ENCODE measurements around the gene OLFML2B.
A peak's percentile ranks its signal among the peaks of the same experiment; 100 is the strongest.
"Not testable (repeated sequence)": the region's sequence is repeated elsewhere in the genome, so short reads cannot be mapped to it uniquely, and the experiment has no call there.

Gene OLFML2B

DNA sequence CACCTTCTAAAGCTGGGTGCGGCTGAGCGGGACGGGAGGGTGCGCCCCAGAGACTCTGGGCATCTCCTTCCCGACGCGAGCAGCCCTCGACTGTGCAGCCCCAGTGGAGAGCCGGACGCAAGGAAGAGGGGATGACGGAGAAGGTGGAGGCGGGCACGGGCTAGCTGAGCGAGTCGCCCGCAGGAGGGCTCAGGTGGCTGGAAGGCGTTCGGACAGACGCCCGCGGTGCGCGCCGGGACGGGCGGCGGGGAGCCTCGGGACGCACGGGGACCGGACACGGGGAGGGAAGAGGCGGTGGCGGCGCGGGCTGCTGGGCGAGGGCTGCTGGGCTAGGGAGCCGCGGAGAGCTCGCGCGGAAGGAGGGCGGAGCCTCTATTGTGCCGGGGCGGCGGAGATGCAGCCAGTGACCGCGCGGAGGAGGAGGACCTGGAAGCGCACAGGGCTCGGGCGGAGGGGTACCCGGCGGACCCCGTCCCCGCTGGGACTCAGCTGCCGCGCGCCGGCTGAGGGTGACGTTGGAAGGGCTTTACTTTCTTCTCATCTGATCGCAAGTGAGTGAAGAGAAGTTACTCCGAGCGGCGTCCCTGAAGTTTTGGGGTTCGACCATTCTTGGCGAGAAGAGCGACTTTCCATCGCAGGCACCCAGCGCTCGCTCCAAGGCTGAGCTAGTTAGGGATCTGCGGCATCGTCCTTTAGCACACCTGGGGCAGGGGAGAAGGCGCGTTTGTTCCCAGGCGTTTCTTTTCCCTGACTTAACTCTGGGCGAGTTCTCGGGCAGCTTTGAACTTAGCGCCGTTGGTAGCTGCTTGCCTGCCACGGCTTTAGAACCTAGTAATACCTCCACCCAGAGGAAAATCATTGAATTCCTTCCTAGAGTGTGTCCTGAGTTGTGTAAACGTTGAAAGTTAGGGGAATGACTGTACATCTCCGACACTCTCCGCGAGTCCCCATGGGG is at the start of gene OLFML2B:
TSS of gene OLFML2B (minus strand) at position 323 of the 955 bp plus-strand sequence. CDS start 439 bp downstream, outside the sequence.
- peak; percentile 75 for DNase-seq

DNA sequence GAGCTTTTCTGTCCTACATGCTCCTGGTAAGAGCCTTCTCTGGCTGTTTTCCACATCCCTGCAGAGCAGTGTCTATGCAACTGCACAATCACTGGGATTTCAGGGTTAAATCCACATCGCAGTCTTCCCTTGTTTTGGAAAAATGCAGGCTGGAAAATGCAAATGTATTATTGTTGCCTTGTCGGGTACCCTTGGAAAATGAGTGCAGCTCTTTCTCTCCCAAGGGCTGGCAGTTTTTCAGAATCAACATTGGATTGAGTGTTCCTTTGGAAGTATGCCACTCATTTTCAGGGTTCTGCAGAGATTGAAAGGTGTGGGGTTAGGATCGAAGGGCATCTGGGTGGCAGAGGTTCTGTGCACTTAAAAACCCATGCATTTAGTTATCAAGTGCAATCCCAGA is 49.1 kb upstream of the OLFML2B start:
- DNase-seq, result no peak

DNA sequence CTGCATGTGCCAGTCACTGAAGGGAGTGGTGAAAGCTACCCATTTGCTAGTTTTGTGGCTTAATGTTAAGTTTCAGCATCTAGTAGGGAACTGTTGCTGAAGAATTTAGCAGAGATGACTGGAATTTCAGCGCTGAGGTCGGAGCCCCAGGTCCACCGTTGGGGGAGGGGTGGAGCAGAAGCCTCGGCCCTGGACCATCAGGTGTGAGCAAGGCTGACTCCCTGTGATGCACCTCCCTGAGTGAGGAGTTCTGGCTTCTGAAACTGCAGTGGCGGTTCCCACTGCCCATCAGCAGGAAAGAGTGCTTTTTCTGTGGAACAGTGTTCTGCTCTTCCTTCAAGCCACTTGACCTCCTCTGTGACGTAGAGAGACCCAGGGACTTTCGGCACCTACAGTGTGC is 47.2 kb upstream of the OLFML2B start:
- no peak for DNase-seq

DNA sequence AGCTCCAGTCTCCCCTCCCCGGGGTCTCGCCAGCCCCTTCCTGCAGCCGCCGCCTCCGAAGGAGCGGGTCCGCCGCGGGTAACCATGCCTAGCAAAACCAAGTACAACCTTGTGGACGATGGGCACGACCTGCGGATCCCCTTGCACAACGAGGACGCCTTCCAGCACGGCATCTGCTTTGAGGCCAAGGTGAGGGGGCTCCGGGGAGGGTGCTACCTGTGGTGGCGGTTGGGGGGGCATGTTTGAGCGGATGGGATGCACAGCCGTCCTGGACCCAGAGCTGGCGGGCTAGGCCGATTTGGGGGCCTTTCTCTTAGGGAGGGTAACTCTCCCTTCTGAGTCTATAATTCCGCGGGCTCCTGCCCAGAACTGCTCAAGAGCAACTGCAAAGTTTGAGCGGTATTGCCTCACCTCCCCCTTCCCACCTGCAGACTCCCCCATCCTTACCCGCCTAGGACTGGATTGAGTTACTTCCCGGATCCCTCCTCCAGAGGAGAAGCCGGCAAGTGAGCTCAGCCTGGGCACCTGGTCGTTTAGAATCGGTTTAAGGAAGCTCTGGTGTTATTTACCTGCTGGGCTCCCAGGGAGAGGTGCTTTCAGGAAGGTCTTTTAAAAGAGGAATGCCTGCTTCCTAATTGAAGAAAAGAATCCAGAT is 46.6 kb upstream of the OLFML2B start:
- DNase-seq, result no peak

DNA sequence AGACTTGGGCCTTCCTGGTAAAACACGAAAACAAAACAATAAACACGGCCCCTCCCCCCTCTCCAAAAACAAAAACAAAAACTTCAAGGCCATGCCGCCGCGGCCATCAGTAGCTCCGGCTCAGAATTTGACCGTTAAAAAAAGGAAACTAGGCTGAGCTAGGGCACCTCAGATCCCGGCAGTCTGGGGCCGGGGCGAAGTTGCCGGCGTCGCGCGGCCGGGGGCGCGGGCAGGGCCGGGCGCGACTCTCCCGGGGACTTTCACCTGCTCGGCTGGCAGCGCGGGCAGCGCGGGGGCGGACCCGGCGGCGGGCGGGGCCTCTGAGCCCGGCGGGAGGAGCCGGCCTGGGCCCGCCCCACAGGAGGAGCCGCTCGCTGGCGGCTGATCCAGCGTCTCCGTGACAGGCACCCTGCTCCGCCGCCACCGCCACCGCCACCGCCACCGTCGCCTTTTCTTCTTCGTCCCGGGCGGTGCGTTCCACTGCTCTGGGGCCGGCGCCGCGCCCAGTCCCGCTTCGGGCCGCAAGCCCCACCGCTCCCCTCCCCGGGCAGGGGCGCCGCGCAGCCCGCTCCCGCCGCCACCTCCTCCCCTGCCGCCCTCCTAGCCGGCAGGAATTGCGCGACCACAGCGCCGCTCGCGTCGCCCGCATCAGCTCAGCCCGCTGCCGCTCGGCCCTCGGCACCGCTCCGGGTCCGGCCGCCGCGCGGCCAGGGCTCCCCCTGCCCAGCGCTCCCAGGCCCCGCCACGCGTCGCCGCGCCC is 45.8 kb upstream of the OLFML2B start, which contains the start of gene NOS1AP:
TSS of gene NOS1AP (plus strand) at position 358 of the 760 bp plus-strand sequence. CDS start 487 bp downstream, outside the sequence.
- DNase-seq, result peak; percentile 78

DNA sequence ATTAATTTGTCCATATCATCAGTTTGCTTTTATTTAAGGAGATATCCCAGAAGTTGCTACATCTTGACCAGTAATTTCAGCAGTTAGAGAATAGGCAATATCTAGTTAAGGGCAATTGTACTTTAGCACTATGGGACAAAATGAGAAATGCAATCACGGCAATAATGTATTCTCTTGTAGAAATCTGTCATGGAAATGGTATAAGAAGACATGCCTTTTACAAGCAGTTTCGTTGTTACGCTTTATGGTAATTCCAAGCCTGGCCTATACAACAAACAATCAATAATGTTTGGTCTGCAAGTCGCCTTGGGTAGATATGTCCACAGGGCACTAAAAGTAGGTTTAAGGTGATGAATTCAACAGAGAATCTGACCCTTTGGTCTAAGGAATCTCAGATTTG is 44.6 kb upstream of the OLFML2B start:
- no peak for DNase-seq

DNA sequence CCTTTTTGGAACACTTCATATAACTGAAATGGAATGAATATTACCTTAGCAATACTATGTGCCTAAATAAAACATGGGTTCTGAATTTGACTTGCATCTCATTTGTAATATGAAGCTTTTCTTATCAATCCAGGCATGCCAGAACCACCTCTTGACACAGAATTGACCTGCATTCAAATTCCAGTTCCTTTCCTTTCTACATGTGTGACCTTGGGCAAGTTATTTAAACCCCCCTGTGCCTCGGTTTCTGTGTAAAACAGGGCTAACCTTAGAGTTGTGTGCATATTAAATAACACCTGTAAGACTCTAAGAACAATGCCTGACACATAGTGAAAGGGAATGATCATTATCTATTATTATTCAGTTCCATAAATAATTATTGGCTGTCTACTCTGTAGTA is 43.8 kb upstream of the OLFML2B start:
- DNase-seq, result no peak

DNA sequence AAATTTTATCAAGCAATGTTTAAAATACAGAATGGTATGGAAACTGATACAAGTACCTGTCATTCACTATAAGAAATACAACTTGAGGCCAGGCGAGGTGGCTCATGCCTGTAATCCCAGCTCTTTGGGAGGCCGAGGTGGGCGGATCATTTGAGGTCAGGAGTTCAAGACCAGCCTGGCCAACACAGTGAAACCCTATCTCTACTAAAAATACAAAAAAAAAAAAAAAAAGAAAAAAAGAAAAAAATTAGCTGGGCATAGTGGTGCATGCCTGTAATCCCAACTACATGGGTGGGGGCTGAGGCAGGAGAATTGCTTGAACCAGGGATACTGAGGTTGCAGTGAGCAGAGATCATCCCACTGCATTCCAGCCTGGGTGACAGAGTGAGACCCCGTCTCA is 43.2 kb upstream of the OLFML2B start:
- DNase-seq, result not testable (repeated sequence)

DNA sequence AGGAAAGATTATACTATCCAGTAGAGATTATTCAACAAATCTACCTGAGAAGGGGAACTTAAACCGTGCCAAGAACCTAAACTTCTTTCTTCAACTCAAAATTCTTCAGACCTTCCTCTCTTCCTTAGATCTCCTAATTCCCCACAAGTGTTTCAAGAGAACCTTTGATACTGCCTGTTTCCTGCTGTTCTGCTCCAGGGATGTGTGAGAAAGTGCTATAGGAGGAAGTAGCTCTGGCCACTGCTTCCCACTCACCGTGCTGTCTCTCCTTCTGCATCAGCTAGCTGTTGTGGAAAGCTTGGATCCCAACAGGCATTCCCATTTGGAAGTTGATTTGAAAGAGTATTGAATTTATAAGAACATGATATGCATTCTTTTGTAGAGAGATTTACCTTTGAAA is 41.3 kb upstream of the OLFML2B start:
- no peak for DNase-seq

DNA sequence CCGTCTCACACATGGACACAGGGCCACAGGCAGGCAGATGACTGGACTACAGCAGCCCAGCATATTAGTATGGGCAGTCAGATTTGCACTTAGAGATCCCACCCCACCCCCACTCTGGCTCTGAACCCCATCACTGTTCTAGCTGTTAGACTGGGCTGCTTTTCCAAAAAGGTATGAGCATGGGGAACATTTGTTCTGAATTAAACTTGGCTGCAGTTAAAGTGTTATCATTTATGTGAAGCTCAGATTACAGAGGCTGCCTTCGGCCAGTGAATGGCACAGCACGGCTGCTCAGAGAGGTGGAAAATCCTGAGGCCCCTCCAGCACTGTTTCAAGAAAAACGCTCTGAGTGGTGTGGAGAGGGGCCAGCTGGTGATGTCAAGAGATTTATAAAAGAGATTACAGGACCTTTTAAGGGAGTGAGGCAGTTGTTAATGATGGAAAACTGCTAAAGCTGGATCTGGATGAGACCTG is 38.9 kb upstream of the OLFML2B start:
- no peak for DNase-seq

DNA sequence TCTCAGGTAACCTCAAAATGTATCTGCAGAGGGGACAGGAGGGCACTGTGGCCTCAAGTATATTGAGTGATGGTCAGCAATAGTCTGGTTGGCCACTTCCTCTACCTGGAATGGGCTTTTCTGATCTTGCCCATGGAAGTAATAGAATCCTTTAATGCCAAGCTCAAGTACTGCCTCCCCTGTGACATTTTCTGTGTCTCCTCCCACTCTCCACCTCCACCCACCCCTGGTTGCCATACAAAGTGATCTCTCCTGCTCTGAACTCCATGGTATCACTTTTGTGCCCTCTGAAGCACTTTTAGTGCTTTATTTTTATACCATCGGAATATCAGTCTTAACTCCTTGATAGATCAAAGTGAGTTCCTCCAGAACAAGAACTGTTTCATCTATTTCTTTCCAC is 36.6 kb upstream of the OLFML2B start:
- no peak for DNase-seq

DNA sequence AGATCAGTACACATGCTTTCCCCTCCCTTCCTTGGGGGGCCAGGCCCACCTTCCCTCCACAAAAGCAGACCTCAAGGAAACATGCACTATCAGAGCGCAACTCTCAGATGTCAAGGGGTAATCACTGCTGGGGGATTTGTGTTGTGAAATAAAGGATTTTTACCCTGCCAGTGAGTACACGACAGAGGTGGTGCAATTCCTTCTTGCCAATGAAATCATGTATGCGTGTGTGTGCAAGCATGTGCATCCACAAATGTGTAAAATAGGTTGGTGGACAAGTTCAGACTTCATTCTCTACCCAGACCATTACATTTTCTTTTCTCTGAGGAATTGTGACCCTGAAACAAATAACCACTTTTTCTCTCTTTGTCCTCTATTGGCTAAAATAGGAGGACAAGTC is 36.1 kb upstream of the OLFML2B start:
- no peak for DNase-seq

DNA sequence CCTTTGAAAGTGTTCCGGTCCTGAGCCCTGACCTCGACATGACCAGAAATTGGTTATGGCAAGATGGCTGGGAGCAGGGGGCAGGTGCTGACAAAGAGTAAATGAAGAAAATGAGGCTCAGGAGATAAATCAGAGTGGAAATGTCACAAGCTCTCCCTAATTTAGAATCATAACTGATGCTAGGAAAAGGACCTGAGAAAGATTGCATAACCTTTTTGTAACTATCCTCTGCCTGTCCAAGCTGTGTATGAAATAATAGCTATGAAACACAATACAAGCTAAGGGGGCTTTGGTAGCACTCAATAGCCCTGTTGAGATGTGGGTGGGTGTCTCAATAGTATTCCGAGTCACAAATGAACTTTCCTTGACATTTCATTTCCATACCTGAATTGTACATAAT is 32.9 kb upstream of the OLFML2B start:
- no peak for DNase-seq

DNA sequence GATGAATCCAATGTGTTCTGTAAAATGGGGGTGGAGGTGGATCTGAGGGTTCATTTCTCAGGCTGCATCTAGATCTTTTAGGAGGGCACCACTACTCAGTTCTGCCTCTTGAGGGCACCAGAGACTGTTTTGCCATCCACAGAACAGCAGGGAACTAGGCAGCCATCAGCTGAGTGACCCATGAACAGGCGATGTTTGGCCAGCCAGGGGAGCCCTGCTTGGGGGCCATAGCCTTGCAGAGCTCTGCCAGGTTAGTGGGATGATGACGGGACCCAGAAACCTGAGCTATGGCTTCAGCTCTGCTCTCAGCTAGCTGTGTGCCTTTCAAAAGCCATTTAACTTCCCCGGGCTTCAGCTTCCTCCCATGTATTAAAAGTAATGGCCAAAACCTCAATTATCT is 32.4 kb upstream of the OLFML2B start:
- no peak for DNase-seq

DNA sequence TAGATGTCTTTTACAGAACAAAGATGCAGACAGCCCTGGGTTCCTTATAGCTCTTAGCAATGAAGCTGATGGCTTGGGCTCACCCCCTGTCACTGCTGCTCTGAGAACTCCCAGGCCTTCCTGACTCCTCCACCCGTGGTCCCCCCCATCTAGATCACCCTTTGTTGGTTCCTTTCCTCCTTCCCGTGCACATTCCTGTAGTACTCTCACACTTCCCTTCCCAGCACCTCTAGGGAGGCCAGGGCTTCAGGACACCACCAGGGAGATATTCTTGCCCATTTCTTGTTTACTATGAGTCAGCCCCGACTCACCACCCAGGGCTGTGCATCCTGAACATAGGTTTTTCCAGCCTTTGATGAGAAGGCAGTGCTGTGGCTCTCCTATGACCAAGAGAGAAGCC is 31.4 kb upstream of the OLFML2B start:
- peak; percentile 28 for DNase-seq

DNA sequence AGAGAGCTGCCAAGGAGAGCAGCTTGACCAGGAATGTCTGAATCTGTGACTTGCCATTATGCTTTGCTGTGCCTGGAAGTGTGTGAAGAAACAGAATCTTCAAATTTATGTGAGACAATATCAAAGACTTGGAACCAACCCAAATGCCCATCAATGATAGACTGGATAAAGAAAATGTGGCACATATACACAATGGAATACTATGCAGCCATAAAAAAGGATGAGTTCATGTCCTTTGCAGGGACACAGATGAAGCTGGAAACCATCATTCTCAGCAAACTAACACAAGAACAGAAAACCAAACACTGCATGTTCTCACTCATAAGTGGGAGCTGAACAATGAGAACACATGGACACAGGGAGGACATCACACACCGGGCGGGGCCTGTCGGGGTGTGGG is 30.3 kb upstream of the OLFML2B start:
- not testable (repeated sequence) for DNase-seq

DNA sequence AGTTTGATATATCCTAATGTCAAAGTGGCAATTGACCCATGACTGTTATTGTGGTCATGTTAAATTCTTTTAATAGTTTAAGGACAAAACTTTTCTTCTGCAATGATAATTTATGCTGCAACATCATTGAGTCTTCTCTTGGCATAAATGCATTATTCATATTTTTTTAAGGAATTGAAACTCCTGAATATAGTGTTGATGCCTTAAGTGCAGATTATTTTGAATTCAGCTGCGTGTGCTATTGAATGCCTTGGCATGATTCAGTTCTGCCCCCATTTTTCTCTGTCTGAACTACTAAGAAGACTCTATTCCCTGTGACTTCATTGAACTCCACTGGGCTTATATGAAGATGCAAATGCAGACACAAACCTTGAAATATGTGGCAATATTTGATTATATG is 23.3 kb upstream of the OLFML2B start:
- DNase-seq, result no peak

DNA sequence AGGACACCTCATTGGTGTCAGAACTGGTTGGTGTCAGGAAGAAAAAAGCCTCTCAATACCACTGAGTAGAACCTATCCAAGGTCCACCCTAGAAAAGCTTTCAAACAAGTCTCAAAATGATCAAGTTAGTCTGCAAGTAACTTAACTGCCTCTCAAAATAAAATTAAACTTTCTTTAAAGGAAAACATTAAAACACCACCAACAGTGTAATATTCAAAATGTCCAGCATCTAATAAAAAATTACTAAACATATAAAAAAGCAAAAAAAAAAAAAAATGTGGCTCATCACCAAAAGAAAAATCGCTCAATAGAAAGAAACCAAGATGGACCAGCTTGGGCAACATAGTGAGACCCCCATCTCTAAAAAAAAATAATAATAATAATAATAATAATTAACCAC is 18.7 kb upstream of the OLFML2B start:
- DNase-seq, result no peak

DNA sequence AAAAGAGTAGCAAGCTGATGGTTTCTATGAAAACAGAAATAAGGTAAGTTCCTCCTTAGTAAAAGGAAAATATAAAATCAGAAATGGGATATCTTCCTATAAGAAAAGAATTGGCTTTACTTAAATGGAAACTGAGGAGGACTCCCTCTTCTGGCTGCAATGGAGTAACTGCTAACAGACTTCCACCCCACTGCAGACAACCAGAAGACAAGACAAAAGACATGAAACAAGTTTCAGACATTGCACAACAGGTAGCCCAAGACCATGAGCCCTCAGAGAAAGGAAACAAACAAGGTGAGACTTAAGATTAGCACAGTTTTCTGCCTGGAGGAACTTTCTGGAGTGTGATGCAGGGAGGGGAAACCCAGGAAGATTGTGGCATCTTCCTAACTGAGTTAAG is 17.0 kb upstream of the OLFML2B start:
- no peak for DNase-seq

DNA sequence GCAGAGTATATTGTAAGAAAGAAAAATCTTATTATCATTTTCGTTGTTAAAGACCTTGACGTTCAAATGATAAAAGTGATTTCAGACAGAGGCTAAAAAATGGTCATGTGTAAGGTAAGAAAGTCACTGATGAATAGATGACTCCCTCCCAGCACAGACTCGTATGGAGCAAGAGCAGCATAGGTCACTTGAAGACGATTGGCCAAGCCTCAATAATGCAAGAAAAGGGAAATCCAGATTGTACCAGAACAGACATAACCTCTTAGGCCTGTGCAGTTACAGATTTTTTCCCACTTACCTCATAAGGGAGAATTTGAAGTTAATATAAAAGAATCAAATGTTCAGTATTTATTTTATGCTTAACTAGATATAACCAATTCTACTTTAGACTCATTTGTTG is 16.3 kb upstream of the OLFML2B start:
- DNase-seq, result no peak

DNA sequence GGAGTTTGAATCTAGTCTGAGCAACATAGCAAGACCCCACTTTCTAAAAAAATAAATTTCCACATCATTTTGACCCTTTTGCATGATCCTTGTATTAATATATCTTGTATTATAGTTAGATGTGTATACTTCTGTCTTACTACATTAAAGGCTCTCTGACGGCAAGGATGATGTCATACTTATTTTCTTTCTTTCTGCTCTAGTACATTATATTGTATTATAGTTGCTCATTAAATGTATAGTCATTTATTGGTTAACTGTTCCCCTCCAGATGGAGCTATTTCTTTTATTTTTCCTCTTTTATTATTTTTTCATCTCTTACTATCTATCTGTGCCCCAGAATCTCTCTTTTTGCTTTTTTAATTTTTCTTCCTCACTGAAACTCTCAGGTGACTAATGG is 15.0 kb upstream of the OLFML2B start:
- no peak for DNase-seq

DNA sequence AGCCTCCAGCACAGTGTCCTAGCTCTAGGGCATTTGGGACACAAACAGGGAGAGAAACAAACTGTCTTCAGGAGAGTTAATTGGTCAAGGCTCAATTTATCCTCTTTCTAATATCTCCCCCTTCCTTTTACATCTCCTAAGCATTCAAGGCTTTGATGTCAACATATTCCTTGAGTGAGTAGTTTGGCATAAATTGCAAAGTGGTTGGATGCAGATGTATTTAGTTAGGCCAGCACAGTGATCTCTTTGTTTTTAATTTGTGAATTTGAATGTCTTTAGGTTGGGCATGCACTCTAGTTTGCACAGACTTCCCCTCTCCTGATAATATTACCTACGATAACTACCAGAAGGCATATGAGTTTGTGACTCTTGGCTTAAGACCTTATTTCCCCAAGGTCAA is 12.5 kb upstream of the OLFML2B start:
- no peak for DNase-seq

DNA sequence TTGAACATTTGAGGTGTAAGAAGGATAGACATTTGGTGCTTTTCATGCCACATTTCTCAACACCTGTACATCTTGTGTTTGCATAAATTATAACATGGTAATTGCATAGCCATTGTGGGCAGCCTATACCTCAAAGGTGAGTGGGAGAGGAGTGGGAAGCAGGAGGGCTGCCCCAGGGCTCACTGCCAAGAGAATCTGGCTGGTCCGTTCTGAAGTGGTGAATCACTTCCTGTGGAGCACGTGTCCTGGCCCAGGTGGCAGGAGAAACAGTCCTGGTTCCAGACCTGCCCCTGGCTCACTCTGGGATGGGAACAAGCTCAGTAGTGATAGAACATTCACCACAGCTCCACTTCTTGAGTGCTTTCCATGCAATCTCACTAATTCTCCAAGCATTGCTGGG is 11.6 kb upstream of the OLFML2B start:
- peak; percentile 30 for DNase-seq
